Neural progenitor cell (in vitro differentiated cells): ENCODE data around the gene C16orf87.

Source experiments
- EZH2 ChIP-seq: fragments of 200-600 bp; sonication (generic); IDR thresholded peaks from 2 replicates; pipeline ENCODE4 v1.6.1; 2017; ENCODE audit warnings: antibody characterized with exemption, mild to moderate bottlenecking, moderate library complexity
- EZH2phosphoT487 ChIP-seq: fragments of 200-600 bp; sonication (generic); IDR thresholded peaks from 2 replicates; pipeline ENCODE4 v1.6.1; 2017; ENCODE audit warnings: antibody characterized with exemption

GRCh38 chr16:46858151-46858550 lies 27.2 kb upstream of the C16orf87 start:
- TF ChIP-seq EZH2phosphoT487: no peak
- no peak for TF ChIP-seq EZH2
